HG03196 (cell line): ENCODE data around the gene KIF25.
"Not testable (repeated sequence)": the region's sequence is repeated elsewhere in the genome, so short reads cannot be mapped to it uniquely, and the experiment has no call there.

ENCODE experiments used
- ATAC-seq: cut with Tn5 transposase; IDR thresholded peaks from one replicate; pipeline ENCODE4 v1.9.1; 2021; ENCODE audit not compliant: unreplicated experiment

The KIF25 gene

GRCh38 chr6:168063431-168063830 is 66.0 kb downstream of the KIF25 start:
- ATAC-seq, result no peak

- no peak for ATAC-seq
Observed at GRCh38 chr6:168064226-168064807, 66.8 kb downstream of the KIF25 start.

DNA sequence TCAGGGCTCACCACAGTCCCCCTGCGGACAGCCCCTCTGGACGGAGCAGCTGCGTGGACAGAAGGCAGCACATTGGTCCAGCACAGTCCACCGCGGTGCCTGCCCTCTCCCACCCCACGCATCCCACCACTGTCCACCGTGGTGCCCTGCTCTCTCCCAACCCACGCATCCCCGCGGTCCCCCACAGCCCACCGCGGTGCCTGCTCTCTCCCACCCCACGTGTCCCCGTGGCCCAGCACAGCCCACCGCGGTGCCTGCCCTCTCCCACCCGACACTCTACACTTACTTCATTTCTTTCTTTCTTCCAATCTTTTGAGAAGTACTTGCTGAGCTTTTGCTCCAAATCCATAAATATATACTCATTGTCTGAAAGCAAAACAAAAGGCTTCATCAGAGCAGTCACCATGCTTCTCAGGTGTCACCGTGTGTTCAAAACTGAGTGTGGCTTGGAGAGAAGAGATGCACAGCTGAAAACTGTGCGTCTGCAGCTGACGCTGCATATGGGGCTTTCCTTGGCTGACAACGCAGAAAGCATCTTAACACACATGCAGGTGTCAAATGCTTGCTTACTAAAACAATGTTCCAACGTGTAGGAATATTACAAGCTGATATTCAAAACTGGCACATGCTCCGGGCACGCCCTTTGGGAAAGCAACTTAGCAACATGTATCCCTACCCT is 69.7 kb downstream of the KIF25 start:
- ATAC-seq, result no peak

DNA sequence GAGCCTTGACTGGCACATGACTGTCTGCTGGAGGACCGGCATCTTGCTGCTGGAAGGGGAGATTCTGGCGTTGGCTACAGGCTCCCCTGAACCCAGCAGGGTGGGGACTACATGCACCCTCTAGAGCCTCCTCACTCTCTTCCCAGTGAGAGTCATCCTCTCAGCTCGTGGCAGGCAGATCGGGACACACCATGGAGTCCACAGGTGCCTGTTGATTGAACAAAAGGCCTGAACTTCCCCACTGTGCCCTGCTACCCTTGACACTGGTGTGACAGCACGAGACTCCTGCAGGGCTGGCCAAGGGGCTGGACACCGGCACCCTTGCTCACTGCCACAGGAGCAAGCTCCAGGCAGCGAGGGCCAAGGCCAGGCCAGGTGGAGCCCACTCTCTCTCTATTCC is 73.3 kb downstream of the KIF25 start:
- ATAC-seq, result no peak

GRCh38 chr6:168071620-168072019 is 74.1 kb downstream of the KIF25 start:
- ATAC-seq, result no peak

GRCh38 chr6:168072261-168072660 is 74.8 kb downstream of the KIF25 start:
- no peak for ATAC-seq

DNA sequence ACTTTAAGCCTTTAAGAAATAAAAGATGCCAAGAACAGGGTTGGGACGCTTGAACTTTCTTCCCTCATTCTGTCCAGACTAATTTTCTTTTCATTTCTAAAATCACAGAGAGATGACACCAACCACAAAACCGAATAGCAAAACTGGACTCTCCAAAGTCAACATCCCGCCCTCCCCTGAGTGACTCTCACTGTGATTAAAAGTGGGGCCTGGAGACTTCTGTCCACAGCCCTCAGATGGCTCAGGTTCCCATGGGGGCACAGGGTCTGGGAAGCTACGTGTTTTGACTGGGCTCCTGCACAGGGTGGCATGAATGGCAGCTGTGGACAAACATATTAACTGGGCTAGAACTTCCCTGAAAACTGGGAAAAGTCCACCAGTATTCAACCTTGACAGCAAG is 75.3 kb downstream of the KIF25 start:
- ATAC-seq, result no peak

GRCh38 chr6:168073937-168074730 is 76.7 kb downstream of the KIF25 start:
- ATAC-seq, result no peak

DNA sequence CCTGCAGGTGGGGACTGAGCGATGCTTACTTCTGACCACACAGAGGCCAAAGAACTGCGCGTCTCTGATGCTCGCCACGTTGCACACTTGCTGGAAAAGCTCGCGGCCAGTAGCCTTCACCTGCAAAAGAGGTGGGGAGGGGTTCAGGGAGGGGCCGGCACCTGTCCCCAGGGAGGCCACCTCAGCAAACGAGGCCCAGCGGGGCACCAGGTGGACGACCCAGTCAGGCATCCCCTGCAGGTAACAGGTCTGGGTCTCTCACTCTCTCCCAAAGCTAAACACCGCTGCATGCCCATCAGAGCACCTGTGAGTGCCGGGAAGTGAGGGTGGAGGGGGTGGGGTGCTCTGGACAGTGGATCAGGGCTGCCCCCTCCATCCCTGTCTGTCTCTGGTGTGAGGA is 77.7 kb downstream of the KIF25 start:
- ATAC-seq, result no peak

- no peak for ATAC-seq
Observed at GRCh38 chr6:168075787-168076202, 78.3 kb downstream of the KIF25 start.

GRCh38 chr6:168077401-168077800 is 79.9 kb downstream of the KIF25 start:
- ATAC-seq, result not testable (repeated sequence)

DNA sequence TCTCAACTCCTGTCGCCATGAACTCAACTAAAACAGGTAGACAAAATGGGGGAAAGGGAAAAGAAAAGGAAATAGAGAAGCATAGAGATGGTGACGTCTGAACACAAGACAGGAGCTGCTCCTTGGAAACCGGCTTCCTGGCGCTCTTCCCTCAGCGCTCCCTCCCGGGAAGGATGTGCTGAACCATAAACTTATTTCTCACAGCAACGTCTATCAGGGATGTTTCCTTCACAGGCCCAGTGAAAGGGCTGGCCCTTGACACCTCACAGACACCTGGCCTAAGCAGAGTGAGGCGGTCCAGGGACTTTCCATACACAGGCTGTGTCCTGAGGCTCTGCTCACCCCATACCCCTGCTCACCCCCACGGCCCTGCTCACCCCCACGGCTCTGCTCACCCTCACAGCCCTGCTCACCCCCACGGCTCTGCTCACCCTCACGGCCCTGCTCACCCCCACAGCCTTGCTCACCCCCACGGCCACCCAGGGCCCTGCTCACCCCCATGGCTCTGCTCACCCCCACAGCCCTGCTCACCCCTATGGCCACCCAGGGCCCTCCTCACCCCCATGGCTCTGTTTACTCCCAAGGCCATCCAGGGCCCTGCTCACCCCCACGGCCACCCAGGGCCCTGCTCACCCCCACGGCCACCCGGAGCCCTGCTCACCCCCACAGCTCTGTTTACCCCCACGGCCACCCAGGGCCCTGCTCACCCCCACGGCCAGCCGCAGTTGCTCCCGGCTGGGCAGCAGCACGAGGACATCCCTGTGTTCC is 80.9 kb downstream of the KIF25 start:
- no peak for ATAC-seq

DNA sequence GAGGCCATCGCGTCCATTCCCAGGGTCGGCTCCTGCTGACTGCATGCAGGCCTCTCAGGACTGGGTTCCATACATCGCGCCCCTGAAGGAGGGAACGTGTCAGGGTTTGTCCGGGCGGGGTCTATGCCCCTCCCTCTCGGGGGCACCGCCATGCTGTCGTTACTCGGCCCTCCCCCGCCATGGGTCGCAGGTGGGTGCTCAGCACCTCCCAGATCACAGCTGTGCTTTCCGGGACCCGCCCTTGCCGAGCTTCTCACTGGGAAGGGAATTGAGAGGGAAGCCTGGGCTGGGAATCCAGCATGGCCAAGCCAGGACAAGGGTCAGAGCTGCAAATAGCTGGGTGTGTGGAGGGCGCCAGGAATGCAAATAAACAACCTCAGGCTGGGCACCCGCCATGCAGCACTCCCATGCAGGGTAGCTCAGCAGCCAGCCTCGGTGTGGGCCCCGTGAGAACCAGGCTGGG is 81.5 kb downstream of the KIF25 start, which contains the start of gene FRMD1:
TSS of gene FRMD1 (minus strand) at position 270 of the 463 bp plus-strand sequence. CDS start at position 152, 118 bp downstream.
- no peak for ATAC-seq

DNA sequence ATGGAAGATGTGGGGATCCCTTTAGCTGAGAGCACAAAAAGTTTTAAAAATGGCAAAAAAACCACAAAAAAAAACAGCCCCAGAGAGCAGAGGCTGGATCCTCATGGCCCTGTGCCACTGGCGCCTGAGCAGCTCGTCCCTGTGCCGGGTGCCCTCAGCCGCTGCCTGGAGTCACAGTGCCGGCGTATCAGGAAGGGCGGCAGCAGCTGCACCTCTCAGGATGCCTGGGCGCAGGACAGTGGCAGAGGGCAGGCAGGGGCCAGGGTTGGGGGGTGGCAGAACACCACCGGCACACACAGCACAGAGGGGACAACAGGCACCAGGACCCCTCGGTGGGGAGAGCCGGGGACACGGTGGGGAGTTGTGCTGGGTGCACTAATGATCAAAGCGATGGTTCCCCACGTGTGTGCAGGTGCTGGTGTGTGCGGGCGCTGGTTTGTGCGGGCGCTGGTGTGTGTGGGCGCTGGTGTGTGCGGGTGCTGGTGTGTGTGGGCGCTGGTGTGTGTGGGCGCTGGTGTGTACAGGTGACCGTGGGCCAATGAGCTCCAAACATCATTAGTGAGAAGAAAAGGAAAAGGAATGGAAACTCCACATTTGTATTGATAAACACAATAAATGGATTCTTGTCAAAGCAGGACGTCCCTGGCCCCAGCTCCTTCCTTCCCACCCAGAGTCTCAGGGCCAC is 83.1 kb downstream of the KIF25 start:
- ATAC-seq, result no peak

GRCh38 chr6:168081858-168082546 is 84.5 kb downstream of the KIF25 start:
- ATAC-seq, result no peak

- no peak for ATAC-seq
Observed at GRCh38 chr6:168082860-168083513, 85.5 kb downstream of the KIF25 start.

- ATAC-seq, result no peak
Observed at GRCh38 chr6:168083514-168083885, 86.0 kb downstream of the KIF25 start.

DNA sequence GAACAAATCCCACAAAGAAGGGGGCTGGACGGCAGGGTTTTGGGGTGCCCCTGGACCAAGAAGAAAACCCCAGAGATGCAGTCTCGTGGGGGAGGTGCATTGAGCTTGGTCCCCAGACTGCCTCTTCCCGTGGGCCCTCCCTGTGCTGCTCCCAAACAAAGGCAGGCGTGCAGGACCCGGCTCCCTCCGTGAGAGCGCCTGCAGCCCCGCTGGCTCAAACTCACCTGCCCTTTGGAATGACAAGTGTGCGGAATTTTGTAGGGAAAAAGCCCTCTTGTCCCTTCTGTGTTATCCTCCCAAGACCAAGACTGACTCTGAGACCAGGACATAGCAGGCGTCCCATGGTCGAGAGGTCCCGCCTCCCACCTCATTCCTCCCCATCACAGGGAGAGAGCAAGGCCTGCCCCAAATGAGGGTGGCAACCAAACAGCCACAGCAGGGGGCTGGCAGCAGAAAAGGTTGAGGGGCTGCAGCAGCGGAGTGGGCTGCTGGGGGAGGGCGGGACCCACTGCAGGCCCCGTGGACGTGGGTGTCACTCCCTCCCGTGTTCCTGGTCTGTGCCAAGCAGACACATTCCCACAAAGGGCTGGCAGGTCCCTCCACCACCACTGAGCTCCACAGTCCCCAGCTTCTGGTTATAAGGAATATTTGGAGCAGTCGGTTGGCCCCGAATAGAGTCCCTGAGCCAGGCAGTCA is 87.1 kb downstream of the KIF25 start:
- ATAC-seq, result no peak

DNA sequence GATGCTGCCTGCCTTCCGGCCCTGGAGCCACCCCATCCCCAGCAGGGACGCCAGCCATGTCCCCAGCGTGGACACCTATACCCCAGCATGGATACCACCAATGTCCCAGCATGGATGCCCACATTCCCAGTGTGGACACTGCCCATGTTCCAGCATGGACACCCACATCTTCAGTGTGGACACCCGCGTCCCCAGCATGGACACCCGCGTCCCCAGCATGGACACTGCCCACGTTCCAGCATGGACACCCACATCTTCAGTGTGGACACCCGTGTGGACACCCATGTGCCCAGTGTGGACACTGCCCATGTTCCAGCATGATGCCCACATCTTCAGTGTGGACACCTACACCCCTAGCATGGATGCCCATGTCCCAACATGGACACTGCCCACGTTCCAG is 88.6 kb downstream of the KIF25 start:
- no peak for ATAC-seq
